H1 (cell line): ENCODE data around the gene FBXW8.

Experiments
- EP300 ChIP-seq, 2 experiments: IDR thresholded peaks; 1 replicate in 1 of 2; 2 replicates in 1 of 2; pipeline ENCODE4 v1.6.1; 2011 to 2012; ENCODE audit warnings: low read depth in 2 of 2, low read length in 2 of 2, mild to moderate bottlenecking in 2 of 2, borderline replicate concordance in 1 of 2, inconsistent platforms in 1 of 2, moderate library complexity in 1 of 2
- JUND ChIP-seq: IDR thresholded peaks from 2 replicates; pipeline ENCODE4 v1.6.1; 2011; ENCODE audit warnings: mild to moderate bottlenecking, improper control_type of control experiment, low read length
- POLR2A ChIP-seq, 2 experiments: IDR thresholded peaks; 1 replicate in 1 of 2; 2 replicates in 1 of 2; pipeline ENCODE4 v1.6.1; 2011; ENCODE audit warnings: low read depth in 2 of 2, low read length in 2 of 2, mild to moderate bottlenecking in 2 of 2; ENCODE audit errors: control extremely low read depth in 1 of 2
- POLR2AphosphoS5 ChIP-seq: IDR thresholded peaks from 2 replicates; pipeline ENCODE4 v1.6.1; 2011; ENCODE audit warnings: low read depth, low read length
- RFX5 ChIP-seq: IDR thresholded peaks from 2 replicates; pipeline ENCODE4 v1.6.1; 2011; ENCODE audit warnings: low read depth, low read length, improper control_type of control experiment, borderline replicate concordance
- SP2 ChIP-seq: IDR thresholded peaks from 2 replicates; pipeline ENCODE4 v1.6.1; 2012; ENCODE audit warnings: mild to moderate bottlenecking, low read length, inconsistent platforms
- TAF1 ChIP-seq: IDR thresholded peaks from 2 replicates; pipeline ENCODE4 v1.6.1; 2011; ENCODE audit warnings: mild to moderate bottlenecking, low read depth, low read length

DNA sequence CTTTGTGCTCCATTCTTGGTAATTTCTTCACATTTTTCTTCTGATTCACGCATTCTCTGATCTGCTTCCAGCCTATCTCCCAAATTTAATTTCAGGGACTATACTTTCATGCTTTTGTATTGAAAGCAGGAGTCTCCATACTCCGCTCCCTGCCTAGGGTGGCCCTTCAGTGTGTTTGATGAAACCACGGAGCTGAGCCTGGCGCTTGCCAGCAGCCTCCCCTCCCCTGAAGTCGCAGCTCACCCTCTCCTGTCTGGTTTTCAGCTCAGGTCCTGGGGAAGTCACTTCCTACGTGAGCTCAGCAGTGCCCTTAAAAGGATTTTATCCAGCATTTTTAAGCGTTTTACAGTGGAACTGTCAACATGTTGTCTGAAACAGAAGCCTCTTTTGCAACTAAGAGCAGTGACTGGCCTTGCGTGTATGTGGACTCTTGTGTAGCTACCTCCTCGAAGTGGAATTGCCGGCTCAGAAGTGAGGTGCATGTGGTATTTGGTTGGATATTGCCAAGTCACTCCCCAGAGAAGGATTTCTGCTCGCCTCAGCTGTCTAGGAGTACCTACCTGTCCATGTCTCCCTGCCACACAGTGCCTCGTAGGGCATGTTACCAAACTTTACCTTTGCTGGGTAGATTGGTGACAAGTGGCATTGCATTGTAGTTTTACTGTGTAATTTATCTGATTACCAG is 109.9 kb downstream of the FBXW8 start:
- TF ChIP-seq POLR2A (IDR thresholded peaks at IDR 0.05; ENCODE audit: control extremely low read depth in 1 of 2, low read depth in 2 of 2, low read length in 2 of 2) (no peak), POLR2AphosphoS5 (no peak), SP2 (no peak), JUND (no peak), RFX5 (no peak), EP300 (IDR thresholded peaks at IDR 0.05; ENCODE audit: borderline replicate concordance in 1 of 2, low read depth in 2 of 2, low read length in 2 of 2) (no peak), TAF1 (no peak)
